Measurements from ENCODE around the gene ISOC2. TPM values are rescaled to one million over a fixed set of nuclear protein-coding genes. Genes with fewer than 3 reads are reported as not detected.

ISOC2 gene
- total RNA-seq, 1 donor from 2014 or later = 36.7 TPM

DNA sequence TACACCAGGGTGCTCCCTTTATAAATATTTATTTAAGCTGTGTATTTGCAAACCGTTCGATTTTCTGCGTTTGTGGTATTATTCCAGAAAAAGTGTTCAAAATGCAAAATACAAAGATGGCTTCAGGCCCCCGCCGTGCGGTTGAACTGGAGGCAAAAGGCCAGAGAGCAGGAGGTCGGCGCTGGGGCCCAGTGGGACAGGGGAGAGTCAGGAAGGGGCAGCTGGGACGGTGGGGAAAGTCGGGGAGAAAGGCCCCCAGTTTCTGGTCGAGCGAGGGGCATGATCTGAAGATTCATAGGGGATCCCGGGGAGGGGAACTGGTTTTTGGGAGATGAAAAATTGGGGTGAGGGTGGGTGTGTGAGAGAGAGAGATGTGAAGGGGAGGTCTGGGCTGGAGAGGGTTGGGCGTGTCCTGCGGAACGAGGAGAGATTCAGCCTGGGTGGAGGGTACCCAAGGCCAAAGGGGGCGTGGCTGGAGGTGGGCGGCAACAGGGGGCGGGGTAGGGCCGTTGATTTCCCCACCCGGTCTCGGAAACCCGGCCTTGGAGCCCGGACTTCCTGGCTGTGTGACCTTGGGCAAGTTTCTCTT, 678 bp downstream of the ISOC2 start:
- TF ChIP-seq CTCF (conservative IDR thresholded peaks at IDR 0.05) = no peak
- Mint-ChIP-seq H3K27ac (ENCODE audit: unreplicated experiment) (no peak overlapping the region), H3K4me1 (peaks cover 20% of the 10 kb centered on the region), H3K36me3 (ENCODE audit: low read depth) (no peaks in the 10 kb centered on the region), H3K9me3 (no peaks in the 10 kb centered on the region), H3K27me3 (ENCODE audit: low read depth) (peaks cover 6% of the 10 kb centered on the region), H3K4me3 (peak overlapping the region; percentile 91)
- peak; percentile 55 for DNase-seq (ENCODE audit: low read depth, low spot score)

GRCh38 chr19:55459950-55460657, 1.3 kb downstream of the ISOC2 start:
- Mint-ChIP-seq H3K4me1 (peaks cover 20% of the 10 kb centered on the region), H3K36me3 (ENCODE audit: low read depth) (no peaks in the 10 kb centered on the region), H3K27ac (ENCODE audit: unreplicated experiment) (no peak overlapping the region), H3K4me3 (peak overlapping the region; percentile 91), H3K9me3 (no peaks in the 10 kb centered on the region), H3K27me3 (ENCODE audit: low read depth) (peaks cover 6% of the 10 kb centered on the region)
- DNase-seq (ENCODE audit: low read depth, low spot score) = no peak
- no peak for TF ChIP-seq CTCF (conservative IDR thresholded peaks at IDR 0.05)

GRCh38 chr19:55459551-55459949, 1.9 kb downstream of the ISOC2 start:
- peaks cover 24% of the 10 kb centered on the region for H3K4me1 Mint-ChIP-seq
- H3K9me3 Mint-ChIP-seq = no peaks in the 10 kb centered on the region
- TF ChIP-seq CTCF (conservative IDR thresholded peaks at IDR 0.05) = no peak
- H3K36me3 Mint-ChIP-seq (ENCODE audit: low read depth) = peaks cover 3% of the 10 kb centered on the region
- peak overlapping the region; percentile 91 for H3K4me3 Mint-ChIP-seq
- no peak overlapping the region for H3K27ac Mint-ChIP-seq (ENCODE audit: unreplicated experiment)
- H3K27me3 Mint-ChIP-seq (ENCODE audit: low read depth) = peaks cover 8% of the 10 kb centered on the region
- no peak for DNase-seq (ENCODE audit: low read depth, low spot score)

DNA sequence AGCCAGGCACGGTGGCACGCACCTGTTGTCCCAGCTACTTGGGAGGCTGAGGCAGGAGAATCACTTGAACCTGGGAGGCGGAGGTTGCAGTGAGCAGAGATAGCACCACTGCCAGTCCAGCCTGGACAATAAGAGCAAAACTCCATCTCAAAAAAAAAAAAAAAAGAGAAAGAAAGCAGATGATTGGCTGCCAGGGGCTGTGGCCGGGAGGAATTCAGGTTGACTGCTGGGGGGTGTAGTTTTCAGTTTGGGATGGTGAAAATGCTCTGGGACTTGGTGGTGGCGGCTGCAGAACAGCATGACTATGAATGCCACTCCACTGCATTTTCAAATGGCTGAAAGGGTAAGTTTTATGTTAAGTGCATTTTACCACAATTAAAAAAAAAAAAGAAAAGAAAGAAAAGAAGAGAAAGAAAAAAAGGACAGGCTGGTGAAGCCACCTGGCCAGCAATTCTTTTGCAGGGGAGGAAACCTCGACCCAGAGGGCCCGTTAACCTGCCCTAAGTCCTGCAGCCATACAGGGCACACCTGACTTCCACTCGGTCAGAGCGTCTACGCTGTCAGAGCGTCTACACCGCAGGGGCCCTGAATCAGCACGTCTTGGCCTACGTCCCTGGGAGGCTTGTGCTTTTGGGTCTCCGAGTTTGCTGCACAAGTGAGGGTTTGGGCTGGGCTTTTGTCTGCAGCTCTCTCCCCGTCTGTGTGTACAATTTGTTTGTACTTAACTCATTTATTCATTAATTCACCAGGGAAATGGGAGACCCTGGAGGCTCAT, 3.6 kb downstream of the ISOC2 start:
- no peak overlapping the region for H3K27ac Mint-ChIP-seq (ENCODE audit: unreplicated experiment)
- TF ChIP-seq CTCF (conservative IDR thresholded peaks at IDR 0.05) = no peak
- H3K4me1 Mint-ChIP-seq = peaks cover 36% of the 10 kb centered on the region
- peaks cover 19% of the 10 kb centered on the region for H3K27me3 Mint-ChIP-seq (ENCODE audit: low read depth)
- DNase-seq (ENCODE audit: low read depth, low spot score) = no peak
- peaks cover 3% of the 10 kb centered on the region for H3K36me3 Mint-ChIP-seq (ENCODE audit: low read depth)
- peak overlapping the region; percentile 47 for H3K4me3 Mint-ChIP-seq
- H3K9me3 Mint-ChIP-seq = no peaks in the 10 kb centered on the region

- no peak overlapping the region for H3K27ac Mint-ChIP-seq (ENCODE audit: unreplicated experiment)
- DNase-seq (ENCODE audit: low read depth, low spot score) = no peak
- no peaks in the 10 kb centered on the region for H3K9me3 Mint-ChIP-seq
- peaks cover 32% of the 10 kb centered on the region for H3K4me1 Mint-ChIP-seq
- peaks cover 25% of the 10 kb centered on the region for H3K27me3 Mint-ChIP-seq (ENCODE audit: low read depth)
- peaks cover 3% of the 10 kb centered on the region for H3K36me3 Mint-ChIP-seq (ENCODE audit: low read depth)
- TF ChIP-seq CTCF (conservative IDR thresholded peaks at IDR 0.05) = no peak
- H3K4me3 Mint-ChIP-seq = no peak overlapping the region
Measured at GRCh38 chr19:55456347-55456746, 5.1 kb downstream of the ISOC2 start.

All from neural crest cell (in vitro differentiated cells).